DOHH2 (cell line): ENCODE results near the gene PCP4.

Source experiments
- CTCF ChIP-seq: fragments of 200-600 bp; sonication (generic); IDR thresholded peaks from one replicate; pipeline ENCODE4 v1.5.1; 2014; ENCODE audit warnings: antibody characterized with exemption, mild to moderate bottlenecking, low read depth, low read length; ENCODE audit not compliant: poor library complexity, severe bottlenecking
- EZH2phosphoT487 ChIP-seq: fragments of 200-600 bp; sonication (generic); IDR thresholded peaks from 2 replicates; pipeline ENCODE4 v1.6.1; 2017; ENCODE audit warnings: borderline replicate concordance, mild to moderate bottlenecking, antibody characterized with exemption, low read length, moderate library complexity, mixed read lengths

GRCh38 chr21:39932335-39932734, 65.1 kb downstream of the PCP4 start:
- no peak for TF ChIP-seq CTCF
- no peak for TF ChIP-seq EZH2phosphoT487
